HepG2 (cell line): ENCODE data around the gene TTC5. TPM values are rescaled to one million over a fixed set of nuclear protein-coding genes. Genes with fewer than 3 reads are reported as not detected.
A peak's percentile ranks its signal among the peaks of the same experiment; 100 is the strongest.

Experiments used
- CREM ChIP-seq, 2 experiments: sonication (generic) in 1 of 2; formaldehyde crosslinking in 1 of 2; IDR thresholded peaks; 2 replicates each; pipeline versions ENCODE4 v1.4.0 to v1.6.1; 2016 to 2020; ENCODE audit warnings: antibody characterized with exemption in 1 of 2, mild to moderate bottlenecking in 1 of 2, missing genetic modification reagents in 1 of 2
- MIXL1 ChIP-seq: IDR thresholded peaks from 2 replicates; pipeline ENCODE4 v1.6.1; 2016
- NFKBIZ ChIP-seq: IDR thresholded peaks from 2 replicates; pipeline ENCODE4 v1.6.1; 2018; ENCODE audit warnings: missing genetic modification reagents, missing compliant biosample characterization
- NR3C1 ChIP-seq: sonication (generic); formaldehyde crosslinking; IDR thresholded peaks from 2 replicates; pipeline ENCODE4 v1.4.0; 2020; ENCODE audit warnings: missing genetic modification reagents
- PITX1 ChIP-seq: sonication (generic); formaldehyde crosslinking; IDR thresholded peaks from 2 replicates; pipeline ENCODE4 v1.5.1; 2020; ENCODE audit warnings: mild to moderate bottlenecking, missing genetic modification reagents
- RARA ChIP-seq: IDR thresholded peaks from 2 replicates; pipeline ENCODE4 v1.6.1; 2016; ENCODE audit warnings: missing genetic modification reagents, missing compliant biosample characterization
- SATB2 ChIP-seq: sonication (generic); formaldehyde crosslinking; IDR thresholded peaks from 2 replicates; pipeline ENCODE4 v1.5.0; 2020; ENCODE audit warnings: missing genetic modification reagents
- TCF7L2 ChIP-seq: IDR thresholded peaks from 2 replicates; pipeline ENCODE4 v1.6.1; 2011; ENCODE audit warnings: mild to moderate bottlenecking, low read depth, low read length, moderate library complexity
- ZEB1 ChIP-seq: IDR thresholded peaks from 2 replicates; pipeline ENCODE4 v1.6.1; 2012; ENCODE audit warnings: mild to moderate bottlenecking, low read depth, inconsistent platforms; ENCODE audit not compliant: insufficient replicate concordance
- ZNF3 ChIP-seq: IDR thresholded peaks from 2 replicates; pipeline ENCODE4 v1.7.0; 2017; ENCODE audit warnings: inconsistent platforms
- ZNF558 ChIP-seq: sonication (generic); formaldehyde crosslinking; IDR thresholded peaks from 2 replicates; pipeline ENCODE4 v1.9.0; 2022; ENCODE audit warnings: mild to moderate bottlenecking, missing genetic modification reagents, borderline replicate concordance
- ZNF737 ChIP-seq: sonication (generic); formaldehyde crosslinking; IDR thresholded peaks from 2 replicates; pipeline ENCODE4 v1.5.0; 2020; ENCODE audit warnings: missing genetic modification reagents, mild to moderate bottlenecking, borderline replicate concordance
- ZNF773 ChIP-seq: sonication (generic); formaldehyde crosslinking; IDR thresholded peaks from 2 replicates; pipeline ENCODE4 v1.4.0; 2020; ENCODE audit warnings: missing genetic modification reagents, borderline replicate concordance
- ZNF776 ChIP-seq: sonication (generic); formaldehyde crosslinking; IDR thresholded peaks from 2 replicates; pipeline ENCODE4 v1.4.0; 2020; ENCODE audit warnings: mild to moderate bottlenecking, missing genetic modification reagents
- polyA plus RNA-seq, 8 experiments: library from polyadenylated mRNA; depleted of rRNA in 3 of 8; stranded (reverse) in 7 of 8; unstranded in 1 of 8; fragments of >200 nt; fragmentation: Illumina TruSeq in 4 of 8; extraction: Trizol in 4 of 8; gene quantifications; 2 replicates each; pipeline versions ENCODE4 v1.2.1 to v1.2.3, GENCODE V29; 2011 to 2016; ENCODE audit warnings: low read depth in 4 of 8, missing spikeins in 1 of 8, mixed read lengths in 1 of 8; ENCODE audit not compliant: insufficient read depth in 1 of 8
- total RNA-seq, 5 experiments: library from RNA; depleted of rRNA; stranded (reverse); fragments of >200 nt; fragmentation: Illumina TruSeq; extraction: Trizol; gene quantifications; 2 replicates each; pipeline ENCODE4 v1.2.3, GENCODE V29; 2016; ENCODE audit warnings: low read depth in 1 of 5
- TF ChIP-seq, protein P1 (sequence below): sonication (generic); formaldehyde crosslinking; IDR thresholded peaks from 2 replicates; pipeline ENCODE4 v1.4.0; 2020; ENCODE audit warnings: mild to moderate bottlenecking, missing genetic modification reagents
- TF ChIP-seq, protein P2 (sequence below), 2 experiments: sonication (generic) in 1 of 2; formaldehyde crosslinking in 1 of 2; IDR thresholded peaks; 2 replicates each; pipeline versions ENCODE4 v1.4.0 to v1.6.1; 2018 to 2020; ENCODE audit warnings: missing genetic modification reagents in 2 of 2, borderline replicate concordance in 1 of 2, low read depth in 1 of 2, mild to moderate bottlenecking in 1 of 2, missing biosample characterization in 1 of 2
- TF ChIP-seq, protein P3 (sequence below): sonication (generic); formaldehyde crosslinking; IDR thresholded peaks from 2 replicates; pipeline ENCODE4 v1.4.0; 2020; ENCODE audit warnings: missing genetic modification reagents, mild to moderate bottlenecking, borderline replicate concordance
- TF ChIP-seq, protein P4 (sequence below): sonication (generic); formaldehyde crosslinking; IDR thresholded peaks from 2 replicates; pipeline ENCODE4 v1.4.0; 2020; ENCODE audit warnings: missing genetic modification reagents, borderline replicate concordance
- TF ChIP-seq, protein P5 (sequence below), 2 experiments: sonication (generic) in 1 of 2; formaldehyde crosslinking in 1 of 2; IDR thresholded peaks; 2 replicates each; pipeline versions ENCODE4 v1.5.1 to v1.6.1; 2011 to 2020; ENCODE audit warnings: borderline replicate concordance in 1 of 2, low read depth in 1 of 2, low read length in 1 of 2, mild to moderate bottlenecking in 1 of 2, missing genetic modification reagents in 1 of 2, moderate library complexity in 1 of 2

TTC5 gene
- total and polyA plus RNA-seq, 2 of the 13 experiments (the other 11 are each of a cell fraction or from before 2014, with no cell fraction given), result 8.7 to 28.5 TPM

DNA sequence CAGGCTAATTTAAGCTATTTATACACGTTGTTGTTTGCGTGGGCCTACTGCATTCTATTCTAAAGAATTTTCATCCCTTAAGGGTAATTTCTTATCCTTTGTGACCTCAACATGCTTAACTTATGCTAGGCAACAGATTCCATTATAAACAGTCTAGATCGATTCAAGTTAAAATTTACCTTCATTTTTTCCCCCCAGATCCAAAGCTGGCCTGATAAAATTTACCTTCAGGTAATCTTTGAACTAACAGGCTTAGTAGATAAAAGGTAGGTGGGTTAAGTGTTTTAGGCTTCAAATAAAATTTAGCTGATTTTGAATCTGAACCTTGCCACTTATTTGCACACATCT lies 27.7 kb upstream of the TTC5 start (continued):
- TF ChIP-seq TCF7L2, result no peak
- TF ChIP-seq ZEB1, result peak; percentile 37
- TF ChIP-seq ZNF737 (CRISPR knock-in tag), result no peak
- no peak for TF ChIP-seq ZNF3 (CRISPR knock-in tag)
- TF ChIP-seq CREM (IDR thresholded peaks at IDR 0.05), result peak; percentile 45; the same call in 1 of the 2 replicates
- no peak for TF ChIP-seq CREM (CRISPR knock-in tag; IDR thresholded peaks at IDR 0.05)
- no peak for TF ChIP-seq ZNF776 (CRISPR knock-in tag)
- TF ChIP-seq NR3C1 (CRISPR knock-in tag), result no peak
- TF ChIP-seq, protein P1, sequence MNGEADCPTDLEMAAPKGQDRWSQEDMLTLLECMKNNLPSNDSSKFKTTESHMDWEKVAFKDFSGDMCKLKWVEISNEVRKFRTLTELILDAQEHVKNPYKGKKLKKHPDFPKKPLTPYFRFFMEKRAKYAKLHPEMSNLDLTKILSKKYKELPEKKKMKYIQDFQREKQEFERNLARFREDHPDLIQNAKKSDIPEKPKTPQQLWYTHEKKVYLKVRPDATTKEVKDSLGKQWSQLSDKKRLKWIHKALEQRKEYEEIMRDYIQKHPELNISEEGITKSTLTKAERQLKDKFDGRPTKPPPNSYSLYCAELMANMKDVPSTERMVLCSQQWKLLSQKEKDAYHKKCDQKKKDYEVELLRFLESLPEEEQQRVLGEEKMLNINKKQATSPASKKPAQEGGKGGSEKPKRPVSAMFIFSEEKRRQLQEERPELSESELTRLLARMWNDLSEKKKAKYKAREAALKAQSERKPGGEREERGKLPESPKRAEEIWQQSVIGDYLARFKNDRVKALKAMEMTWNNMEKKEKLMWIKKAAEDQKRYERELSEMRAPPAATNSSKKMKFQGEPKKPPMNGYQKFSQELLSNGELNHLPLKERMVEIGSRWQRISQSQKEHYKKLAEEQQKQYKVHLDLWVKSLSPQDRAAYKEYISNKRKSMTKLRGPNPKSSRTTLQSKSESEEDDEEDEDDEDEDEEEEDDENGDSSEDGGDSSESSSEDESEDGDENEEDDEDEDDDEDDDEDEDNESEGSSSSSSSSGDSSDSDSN (CRISPR knock-in tag), result no peak
- TF ChIP-seq, protein P2, sequence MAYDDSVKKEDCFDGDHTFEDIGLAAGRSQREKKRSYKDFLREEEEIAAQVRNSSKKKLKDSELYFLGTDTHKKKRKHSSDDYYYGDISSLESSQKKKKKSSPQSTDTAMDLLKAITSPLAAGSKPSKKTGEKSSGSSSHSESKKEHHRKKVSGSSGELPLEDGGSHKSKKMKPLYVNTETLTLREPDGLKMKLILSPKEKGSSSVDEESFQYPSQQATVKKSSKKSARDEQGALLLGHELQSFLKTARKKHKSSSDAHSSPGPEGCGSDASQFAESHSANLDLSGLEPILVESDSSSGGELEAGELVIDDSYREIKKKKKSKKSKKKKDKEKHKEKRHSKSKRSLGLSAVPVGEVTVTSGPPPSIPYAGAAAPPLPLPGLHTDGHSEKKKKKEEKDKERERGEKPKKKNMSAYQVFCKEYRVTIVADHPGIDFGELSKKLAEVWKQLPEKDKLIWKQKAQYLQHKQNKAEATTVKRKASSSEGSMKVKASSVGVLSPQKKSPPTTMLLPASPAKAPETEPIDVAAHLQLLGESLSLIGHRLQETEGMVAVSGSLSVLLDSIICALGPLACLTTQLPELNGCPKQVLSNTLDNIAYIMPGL (CRISPR knock-in tag; IDR thresholded peaks at IDR 0.05; ENCODE audit: borderline replicate concordance in 1 of 2, low read depth in 1 of 2), result no peak
- no peak for TF ChIP-seq RARA (CRISPR knock-in tag)
- no peak for TF ChIP-seq ZNF558 (CRISPR knock-in tag)
- TF ChIP-seq, protein P3, sequence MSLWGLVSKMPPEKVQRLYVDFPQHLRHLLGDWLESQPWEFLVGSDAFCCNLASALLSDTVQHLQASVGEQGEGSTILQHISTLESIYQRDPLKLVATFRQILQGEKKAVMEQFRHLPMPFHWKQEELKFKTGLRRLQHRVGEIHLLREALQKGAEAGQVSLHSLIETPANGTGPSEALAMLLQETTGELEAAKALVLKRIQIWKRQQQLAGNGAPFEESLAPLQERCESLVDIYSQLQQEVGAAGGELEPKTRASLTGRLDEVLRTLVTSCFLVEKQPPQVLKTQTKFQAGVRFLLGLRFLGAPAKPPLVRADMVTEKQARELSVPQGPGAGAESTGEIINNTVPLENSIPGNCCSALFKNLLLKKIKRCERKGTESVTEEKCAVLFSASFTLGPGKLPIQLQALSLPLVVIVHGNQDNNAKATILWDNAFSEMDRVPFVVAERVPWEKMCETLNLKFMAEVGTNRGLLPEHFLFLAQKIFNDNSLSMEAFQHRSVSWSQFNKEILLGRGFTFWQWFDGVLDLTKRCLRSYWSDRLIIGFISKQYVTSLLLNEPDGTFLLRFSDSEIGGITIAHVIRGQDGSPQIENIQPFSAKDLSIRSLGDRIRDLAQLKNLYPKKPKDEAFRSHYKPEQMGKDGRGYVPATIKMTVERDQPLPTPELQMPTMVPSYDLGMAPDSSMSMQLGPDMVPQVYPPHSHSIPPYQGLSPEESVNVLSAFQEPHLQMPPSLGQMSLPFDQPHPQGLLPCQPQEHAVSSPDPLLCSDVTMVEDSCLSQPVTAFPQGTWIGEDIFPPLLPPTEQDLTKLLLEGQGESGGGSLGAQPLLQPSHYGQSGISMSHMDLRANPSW (CRISPR knock-in tag), result 0 out of 2 replicates have a peak, but pooled peaks have one; percentile 14
- TF ChIP-seq PITX1 (CRISPR knock-in tag), result peak; percentile 76; the same call in 1 of the 2 replicates
- no peak for TF ChIP-seq NFKBIZ (CRISPR knock-in tag)
- no peak for TF ChIP-seq SATB2 (CRISPR knock-in tag)
- no peak for TF ChIP-seq ZNF773 (CRISPR knock-in tag)
- TF ChIP-seq, protein P4, sequence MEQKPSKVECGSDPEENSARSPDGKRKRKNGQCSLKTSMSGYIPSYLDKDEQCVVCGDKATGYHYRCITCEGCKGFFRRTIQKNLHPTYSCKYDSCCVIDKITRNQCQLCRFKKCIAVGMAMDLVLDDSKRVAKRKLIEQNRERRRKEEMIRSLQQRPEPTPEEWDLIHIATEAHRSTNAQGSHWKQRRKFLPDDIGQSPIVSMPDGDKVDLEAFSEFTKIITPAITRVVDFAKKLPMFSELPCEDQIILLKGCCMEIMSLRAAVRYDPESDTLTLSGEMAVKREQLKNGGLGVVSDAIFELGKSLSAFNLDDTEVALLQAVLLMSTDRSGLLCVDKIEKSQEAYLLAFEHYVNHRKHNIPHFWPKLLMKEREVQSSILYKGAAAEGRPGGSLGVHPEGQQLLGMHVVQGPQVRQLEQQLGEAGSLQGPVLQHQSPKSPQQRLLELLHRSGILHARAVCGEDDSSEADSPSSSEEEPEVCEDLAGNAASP (CRISPR knock-in tag), result no peak
- TF ChIP-seq, protein P5, sequence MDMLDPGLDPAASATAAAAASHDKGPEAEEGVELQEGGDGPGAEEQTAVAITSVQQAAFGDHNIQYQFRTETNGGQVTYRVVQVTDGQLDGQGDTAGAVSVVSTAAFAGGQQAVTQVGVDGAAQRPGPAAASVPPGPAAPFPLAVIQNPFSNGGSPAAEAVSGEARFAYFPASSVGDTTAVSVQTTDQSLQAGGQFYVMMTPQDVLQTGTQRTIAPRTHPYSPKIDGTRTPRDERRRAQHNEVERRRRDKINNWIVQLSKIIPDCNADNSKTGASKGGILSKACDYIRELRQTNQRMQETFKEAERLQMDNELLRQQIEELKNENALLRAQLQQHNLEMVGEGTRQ (IDR thresholded peaks at IDR 0.05; ENCODE audit: low read depth, low read length), result no peak
- TF ChIP-seq, protein P5 (CRISPR knock-in tag; IDR thresholded peaks at IDR 0.05; ENCODE audit: borderline replicate concordance), result peak; percentile 9; the same call in 1 of the 2 replicates
- no peak for TF ChIP-seq MIXL1 (CRISPR knock-in tag)
